ENCODE measurements around the gene SLC35A2.
"Not testable (repeated sequence)": the region's sequence is repeated elsewhere in the genome, so short reads cannot be mapped to it uniquely, and the experiment has no call there.

The SLC35A2 gene

DNA sequence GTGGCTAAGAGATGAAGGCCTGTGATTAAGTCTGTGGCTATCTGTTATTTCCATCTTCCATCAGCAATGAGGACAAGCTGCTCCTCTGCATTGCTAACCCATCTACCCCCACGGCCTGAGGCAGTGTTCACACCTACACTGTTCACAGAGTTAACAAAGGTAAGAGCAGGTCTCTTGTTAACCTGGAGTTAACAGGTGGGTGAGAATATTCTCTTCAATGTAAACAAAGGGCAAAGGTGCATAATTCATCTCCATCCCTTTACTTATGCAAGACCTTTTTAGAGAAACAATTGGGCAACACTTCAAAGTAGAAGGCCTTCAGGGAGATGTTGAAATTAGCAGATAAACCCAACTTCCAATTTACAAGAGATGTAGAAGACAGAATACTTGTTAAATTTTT lies 2.8 kb downstream of the SLC35A2 start:
- no peak overlapping the region for H3K27ac ChIP-seq

DNA sequence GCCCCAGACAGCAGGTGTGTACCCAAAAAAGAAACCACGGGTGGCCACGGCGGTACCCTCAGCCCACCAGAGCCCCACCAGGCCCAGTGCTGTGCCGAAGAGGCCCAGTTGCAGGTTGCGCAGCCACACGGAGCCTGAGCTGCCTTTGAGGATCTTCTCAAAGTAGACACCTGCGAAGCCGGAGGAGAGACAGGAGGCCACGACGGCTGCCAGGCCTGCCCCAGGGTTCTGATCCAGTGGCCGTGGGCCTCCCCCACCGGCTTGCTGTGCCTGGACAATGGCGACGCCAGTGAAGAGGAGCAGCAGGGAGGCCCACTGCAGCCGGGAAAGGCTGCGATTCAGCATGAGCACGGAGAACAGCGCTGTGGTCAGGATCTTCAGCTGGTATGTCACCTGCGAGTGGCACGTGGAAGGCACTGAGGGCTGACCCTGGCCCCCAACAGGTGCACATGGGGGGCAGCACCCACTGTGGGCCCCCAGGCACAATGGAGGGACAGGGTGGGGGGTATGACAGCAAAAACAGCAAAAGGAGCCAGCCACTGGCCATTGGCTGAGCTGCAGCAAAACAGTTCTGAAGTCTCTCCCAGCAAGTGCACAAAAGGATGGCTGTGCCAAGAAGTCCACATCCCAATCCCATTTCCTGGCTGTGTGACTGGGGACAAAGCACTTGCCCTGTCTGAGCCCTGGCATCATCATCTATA lies 6.2 kb downstream of the SLC35A2 start:
- Histone ChIP-seq H3K4me3 (no peak overlapping the region), H3K27ac (no peak overlapping the region)

More for the DNA sequence above, 2.8 kb downstream of the SLC35A2 start:
- H3K4me3 ChIP-seq: no peak overlapping the region

DNA sequence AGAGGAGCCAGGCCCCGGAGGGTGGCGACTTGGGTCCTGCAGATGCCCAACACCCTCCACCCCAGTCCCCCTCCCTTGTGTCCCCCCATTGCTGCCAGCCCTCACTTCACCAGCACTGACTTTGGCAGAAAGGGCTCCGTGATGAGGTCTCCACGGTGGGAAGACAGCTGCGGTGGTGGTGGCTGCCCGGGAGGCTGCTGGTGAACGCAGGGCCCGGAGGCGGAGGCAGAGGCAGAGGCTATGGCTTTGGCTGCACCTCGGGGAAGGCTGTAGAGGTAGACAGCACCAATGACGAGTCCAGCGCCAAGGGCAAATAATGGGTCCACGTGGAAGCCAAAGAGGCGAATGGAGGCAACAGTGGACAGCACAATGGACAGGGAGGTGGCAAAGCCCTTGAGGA lies 6.8 kb downstream of the SLC35A2 start:
- Histone ChIP-seq H3K27ac (no peak overlapping the region), H3K4me3 (no peak overlapping the region)

DNA sequence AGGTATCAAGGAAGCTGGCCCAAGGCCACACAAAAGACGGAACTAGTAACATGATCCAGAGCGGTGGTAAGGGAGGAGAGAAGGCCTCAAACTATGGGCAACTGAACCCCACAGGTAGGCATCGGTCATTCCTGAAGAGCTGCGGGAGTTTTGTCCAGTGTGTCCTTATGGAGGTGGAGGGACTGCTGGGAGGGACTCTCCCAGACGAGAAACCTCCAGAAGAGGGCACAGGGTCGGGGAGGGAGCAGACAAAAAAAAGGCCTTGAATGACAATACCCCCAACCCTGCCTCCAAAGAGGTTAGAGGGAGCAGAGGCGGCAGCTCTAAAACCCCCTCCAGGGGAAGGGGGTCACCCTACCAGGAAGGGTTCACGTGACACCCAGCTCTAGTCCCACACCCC lies 7.3 kb downstream of the SLC35A2 start:
- Histone ChIP-seq H3K4me3 (no peak overlapping the region), H3K27ac (no peak overlapping the region)

DNA sequence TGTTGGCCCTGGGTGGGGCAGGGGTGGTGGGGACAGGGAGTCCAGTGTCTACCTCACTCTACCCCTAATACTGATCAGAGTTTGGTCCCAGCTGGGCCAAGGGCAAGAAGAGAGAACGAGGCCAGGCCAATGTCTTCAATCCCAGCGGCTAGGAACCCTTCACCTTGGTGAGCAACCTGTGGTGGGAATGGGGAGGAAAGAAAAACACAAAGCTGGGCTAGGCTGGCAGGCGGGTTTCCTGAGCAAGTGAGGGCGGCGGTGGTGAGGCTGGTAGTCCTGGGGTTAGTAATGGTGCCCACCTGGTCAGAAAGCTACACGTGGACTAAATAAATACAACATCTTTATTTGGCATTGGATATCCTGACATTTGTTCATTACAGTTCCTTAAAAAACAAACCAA lies 8.2 kb downstream of the SLC35A2 start:
- no peak overlapping the region for H3K27ac ChIP-seq

DNA sequence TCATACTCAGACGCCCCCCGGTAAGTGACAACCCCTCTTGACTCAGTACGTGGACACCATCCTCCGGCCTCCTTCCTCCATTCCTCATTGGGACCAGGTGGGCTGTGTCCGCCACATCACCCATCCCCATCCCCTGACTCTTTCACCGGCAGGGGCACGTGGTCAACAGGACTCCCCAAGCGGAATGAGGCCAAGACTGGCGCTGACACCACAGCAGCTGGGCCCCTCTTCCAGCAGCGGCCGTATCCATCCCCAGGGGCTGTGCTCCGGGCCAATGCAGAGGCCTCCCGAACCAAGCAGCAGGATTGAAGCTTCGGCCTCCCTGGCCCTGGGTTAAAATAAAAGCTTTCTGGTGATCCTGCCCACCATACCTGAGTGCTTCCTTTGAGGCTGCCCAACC lies 8.7 kb downstream of the SLC35A2 start:
- Histone ChIP-seq H3K27ac (no peak overlapping the region), H3K4me3 (no peak overlapping the region)

More for the DNA sequence above, 8.2 kb downstream of the SLC35A2 start:
- no peak overlapping the region for H3K4me3 ChIP-seq

DNA sequence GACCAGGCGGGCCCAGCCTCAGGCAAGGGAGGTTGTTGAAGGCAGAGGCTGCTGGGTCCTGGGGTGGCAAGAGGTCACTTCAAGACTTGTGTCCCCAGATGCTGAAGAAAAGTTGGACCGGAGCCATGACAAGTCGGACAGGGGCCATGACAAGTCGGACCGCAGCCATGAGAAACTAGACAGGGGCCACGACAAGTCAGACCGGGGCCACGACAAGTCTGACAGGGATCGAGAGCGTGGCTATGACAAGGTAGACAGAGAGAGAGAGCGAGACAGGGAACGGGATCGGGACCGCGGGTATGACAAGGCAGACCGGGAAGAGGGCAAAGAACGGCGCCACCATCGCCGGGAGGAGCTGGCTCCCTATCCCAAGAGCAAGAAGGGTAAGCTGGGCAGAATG lies 9.3 kb downstream of the SLC35A2 start:
- H3K27ac ChIP-seq: no peak overlapping the region

DNA sequence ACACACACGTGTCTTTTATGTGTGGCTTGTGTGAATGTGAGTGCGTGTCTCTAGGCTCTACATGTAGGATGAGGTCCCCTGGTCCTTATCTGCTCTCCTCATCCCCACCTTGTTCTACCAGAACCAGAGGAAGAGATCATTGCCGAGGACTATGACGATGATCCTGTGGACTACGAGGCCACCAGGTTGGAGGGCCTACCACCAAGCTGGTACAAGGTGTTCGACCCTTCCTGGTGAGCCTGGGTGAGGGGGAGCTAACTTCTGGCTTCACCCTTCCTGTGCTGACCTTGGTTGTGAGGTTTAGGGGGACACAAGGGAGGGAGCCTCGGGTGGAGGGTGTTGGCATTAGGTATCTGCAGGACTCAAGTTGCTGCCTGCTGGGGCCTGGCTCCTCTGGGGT lies 10.4 kb downstream of the SLC35A2 start:
- Histone ChIP-seq H3K27ac (no peak overlapping the region), H3K4me3 (no peak overlapping the region)

More for the DNA sequence above, 9.3 kb downstream of the SLC35A2 start:
- H3K4me3 ChIP-seq: no peak overlapping the region

DNA sequence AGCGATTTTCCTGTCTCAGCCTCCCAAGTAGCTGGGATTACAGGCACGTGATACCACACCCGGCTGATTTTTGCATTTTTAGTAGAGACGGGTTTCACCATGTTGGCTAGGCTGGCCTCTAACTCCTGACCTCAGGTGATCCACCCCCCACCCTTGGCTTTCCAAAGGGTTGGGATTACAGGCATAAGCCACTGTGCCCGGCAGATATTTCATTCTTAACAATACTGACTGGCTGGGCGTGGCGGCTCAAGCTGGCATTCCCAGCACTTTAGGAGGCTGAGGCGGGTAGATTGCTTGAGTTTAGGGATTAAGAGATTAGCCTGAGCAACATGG lies 12.4 kb downstream of the SLC35A2 start:
- Histone ChIP-seq H3K4me3 (no peak overlapping the region), H3K27ac (no peak overlapping the region)

DNA sequence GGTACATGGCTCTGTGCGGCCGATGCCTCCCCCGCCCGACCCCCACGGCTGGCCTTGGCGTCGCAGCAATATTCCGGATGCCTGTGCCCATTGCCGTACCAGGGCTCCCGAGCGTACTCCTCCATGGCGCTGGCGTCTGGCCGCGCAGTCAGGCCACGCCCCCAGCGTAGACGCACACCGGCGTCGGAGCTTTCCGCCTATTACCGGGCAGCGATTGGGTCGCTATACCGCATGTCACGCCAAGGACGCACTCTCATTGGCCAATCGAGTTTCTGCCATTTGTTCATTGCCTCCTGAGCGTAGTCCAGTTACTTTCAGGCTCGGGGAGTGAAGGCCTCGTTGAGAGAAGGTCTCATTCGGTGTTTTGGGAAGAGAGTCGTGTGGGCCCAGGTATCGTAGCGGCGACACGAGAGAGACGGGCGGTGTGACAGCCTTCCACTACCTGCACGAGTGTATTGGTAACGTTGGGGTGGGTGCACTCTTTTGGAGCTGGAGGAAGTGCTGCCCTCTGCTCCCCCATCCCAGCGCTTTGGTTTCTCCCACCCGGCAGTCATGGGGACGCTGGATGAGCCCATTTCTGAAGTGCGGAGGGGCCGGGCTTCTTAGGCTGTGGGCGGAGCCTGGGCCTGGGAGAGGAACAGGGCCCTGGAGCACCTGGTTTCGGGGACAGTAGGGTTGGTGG lies 13.7 kb downstream of the SLC35A2 start, which contains the start of the genes PQBP1 and TIMM17B:
TSS of gene PQBP1 (plus strand) at position 306 of the 682 bp plus-strand sequence. CDS start 580 bp downstream, outside the sequence.
TSS of gene TIMM17B (minus strand) at position 144 of the 682 bp plus-strand sequence. CDS start at position 125, 19 bp downstream.
- Histone ChIP-seq H3K27ac (peak within 1 kb of the TSS; percentile 72 to 95 (median 89)), H3K4me3 (peak within 1 kb of the TSS; percentile 58 to 71 (median 61))

DNA sequence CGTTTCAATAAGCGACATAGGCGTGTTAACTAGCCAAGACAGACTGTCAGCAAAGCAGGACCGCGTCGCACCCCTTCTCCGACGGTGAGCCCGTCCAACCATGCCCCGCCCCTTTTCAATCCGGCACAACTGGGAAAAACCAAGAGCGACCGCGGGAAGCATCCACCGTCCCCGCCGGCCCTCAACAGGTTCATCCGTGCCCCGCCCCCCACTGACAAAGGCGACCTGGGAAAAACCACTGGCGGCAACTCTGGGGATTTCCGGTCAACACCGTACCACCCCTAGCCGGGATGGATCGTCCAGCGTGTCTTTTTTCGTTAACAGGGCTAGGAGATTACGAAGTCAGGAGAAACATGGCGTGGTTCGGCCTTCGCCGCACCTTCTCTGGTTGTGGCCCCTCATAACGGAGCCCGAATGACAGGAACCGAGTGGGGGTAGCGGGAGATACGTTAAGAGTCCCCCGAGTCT lies 14.3 kb downstream of the SLC35A2 start:
- H3K27ac ChIP-seq: peak overlapping the region; percentile 72 to 95 (median 89)
- peak overlapping the region; percentile 58 to 71 (median 61) for H3K4me3 ChIP-seq

DNA sequence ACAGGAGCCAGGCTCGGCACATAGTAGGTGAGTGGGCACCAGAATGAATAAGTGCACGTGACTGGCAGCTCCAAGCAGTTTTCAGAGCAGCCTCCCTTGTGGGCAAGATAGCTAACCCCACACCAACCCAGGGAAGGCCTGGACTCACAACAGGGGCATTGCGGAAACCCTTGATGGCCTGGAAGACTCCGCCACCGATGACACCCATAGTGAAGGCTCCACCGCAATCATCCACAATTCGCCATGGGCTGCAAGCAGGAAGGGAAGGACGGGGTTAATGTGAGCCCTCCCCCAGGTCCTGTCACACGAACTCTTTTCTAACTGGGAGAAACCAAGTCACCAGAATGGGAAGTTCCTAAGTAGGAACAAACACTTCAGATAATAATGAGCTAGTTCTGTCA lies 14.8 kb downstream of the SLC35A2 start:
- Histone ChIP-seq H3K4me3 (peak overlapping the region; percentile 58 to 71 (median 61)), H3K27ac (peak overlapping the region in 18 of 21 experiments; percentile 80 to 95 (median 90))

DNA sequence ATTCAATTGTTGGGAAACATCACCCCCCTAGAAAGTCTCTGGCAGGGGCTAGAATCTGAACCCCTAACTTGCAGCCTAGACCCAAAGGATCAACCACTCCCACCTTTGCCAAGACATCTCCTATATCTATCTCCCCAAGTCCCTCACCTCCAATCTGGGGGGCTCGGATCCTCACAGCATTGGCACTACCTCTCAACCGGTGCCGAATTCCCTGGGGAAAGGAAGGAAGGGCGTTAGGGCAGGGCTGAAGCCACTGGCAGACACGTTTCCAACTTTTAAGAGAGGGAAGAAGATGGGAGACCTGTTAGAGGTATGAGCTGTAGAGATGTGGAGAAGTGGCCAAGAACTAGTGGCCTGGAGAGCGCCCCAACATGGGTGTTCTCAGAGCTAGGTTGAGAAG lies 16.6 kb downstream of the SLC35A2 start:
- Histone ChIP-seq H3K4me3 (no peak overlapping the region), H3K27ac (no peak overlapping the region)

DNA sequence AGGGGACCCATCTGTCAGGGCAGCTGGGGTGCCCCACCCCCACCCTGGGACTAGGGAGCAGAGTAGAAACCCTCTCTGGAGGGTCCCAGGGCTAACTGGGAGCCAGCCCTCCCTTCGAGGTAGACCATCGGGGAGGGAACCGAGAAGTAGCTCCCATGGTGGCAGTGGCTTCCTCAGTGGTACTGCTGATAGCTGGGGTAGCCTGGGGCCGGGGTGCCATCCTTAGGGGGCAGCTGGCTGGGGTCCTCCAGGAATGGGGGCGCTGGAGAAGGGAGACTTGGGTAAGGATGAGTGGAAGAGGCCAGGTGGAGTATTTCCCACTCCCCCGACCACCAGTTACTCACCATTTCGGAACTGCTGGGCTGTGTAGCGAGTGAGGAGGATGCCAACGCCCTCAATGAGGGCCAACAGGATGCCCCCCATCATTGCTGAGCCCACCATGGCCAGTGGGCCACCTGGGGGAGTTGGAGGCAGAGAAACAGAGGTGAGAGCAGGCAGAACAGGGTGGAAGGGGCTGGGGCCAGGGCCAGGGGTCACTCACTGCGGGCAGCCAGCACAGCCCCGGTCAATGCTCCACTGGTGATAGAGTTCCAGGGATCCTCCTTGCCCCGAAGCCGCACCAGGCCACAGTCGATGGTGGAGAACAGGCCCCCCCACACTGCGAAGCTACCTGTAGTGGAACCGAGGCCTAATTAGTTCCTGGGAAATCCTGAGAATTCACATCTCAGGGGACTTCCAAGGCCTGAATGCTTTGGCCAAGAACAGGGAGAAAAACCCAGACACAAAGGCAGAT lies 17.7 kb downstream of the SLC35A2 start:
- no peak overlapping the region for H3K4me3 ChIP-seq
- no peak overlapping the region for H3K27ac ChIP-seq

DNA sequence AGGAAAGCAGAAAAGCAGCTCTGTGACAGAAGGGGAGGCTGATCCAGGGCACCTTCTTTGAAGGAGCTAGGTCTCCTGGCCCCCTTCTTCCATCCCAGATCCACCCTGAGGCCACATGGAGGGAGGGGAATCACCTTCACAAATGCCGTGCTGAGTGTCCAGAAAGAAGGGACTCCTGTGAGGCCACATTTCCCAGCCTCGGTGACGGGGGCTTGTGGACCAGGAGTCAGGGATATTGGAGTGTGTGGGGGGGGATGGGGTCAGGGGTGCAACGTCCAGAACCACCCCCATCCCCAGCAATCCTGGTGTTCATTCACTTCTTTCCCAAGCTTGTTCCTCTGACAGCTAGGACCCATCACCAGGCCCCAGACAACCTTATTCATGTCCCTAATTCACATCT lies 18.6 kb downstream of the SLC35A2 start:
- H3K27ac ChIP-seq: no peak overlapping the region
- no peak overlapping the region for H3K4me3 ChIP-seq

DNA sequence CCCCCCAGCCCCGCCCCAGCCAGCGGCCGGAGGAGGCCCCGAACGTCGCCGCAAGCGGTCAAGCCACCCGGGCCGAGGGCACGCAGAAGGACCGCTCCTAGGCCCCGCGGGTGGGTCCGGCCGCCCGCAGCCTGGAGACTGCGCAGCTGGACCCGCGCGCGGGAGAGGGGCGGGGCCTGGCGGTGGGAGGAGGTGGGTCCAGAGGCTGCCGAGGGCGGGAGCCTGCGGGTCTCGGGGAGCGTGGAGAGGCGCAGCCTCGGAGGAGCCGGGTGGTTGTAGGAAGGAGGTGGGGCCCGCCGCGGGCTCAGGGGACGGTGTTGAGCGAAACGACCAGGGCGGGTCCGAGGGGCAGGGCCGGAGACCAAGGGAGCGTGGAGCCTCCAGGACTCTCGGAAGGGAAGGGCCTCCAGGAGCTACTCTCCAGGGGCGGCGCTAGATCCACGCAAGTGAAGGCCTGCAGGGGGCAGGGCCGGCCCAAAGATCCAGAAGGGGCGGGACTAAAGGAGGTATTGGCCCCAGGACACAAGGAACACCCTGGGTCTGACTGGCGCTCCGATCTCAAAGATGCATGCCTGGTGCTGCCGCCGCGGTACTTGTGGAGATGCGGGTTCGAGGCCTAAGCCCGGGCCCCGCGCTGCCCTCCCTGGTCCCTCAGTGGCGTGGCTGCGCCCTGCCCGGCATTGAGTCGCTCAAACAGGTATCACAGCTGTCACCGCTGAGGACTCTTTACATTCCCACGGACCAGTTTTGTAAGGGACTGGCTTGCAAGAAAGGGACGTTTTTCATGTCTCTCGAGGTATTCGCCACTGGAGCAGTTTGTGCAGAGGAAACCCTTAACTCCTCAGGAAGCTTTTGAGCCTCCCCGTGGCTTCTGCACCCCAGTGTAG lies 19.8 kb downstream of the SLC35A2 start:
- Histone ChIP-seq H3K27ac (peak overlapping the region in 17 of 21 experiments; percentile 18 to 86 (median 71)), H3K4me3 (peak overlapping the region; percentile 46 to 64 (median 51))

DNA sequence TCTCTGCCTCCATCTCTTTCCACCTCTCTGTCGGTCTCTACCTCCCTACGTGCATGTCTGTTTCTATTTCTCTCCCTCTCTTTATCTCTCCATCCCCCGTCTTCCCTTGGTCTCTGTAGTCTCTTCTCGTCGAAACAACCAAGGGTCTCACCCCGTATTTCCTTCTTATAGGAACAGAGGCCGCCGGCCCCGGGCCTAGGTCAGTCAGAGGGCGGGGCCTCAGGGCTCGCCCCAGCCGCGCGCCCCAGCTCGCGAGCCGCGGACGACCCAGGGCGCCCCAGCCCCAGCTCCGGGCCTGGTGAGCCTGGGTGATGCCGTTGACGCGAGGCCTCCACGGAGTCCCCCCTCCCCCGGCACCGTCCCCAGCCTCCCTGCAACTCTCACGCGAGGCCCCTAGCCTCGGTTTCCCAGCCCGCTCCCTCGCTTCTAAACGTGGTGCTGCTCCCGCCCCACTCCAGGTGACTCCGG lies 20.5 kb downstream of the SLC35A2 start:
- peak overlapping the region in 17 of 21 experiments; percentile 18 to 86 (median 71) for H3K27ac ChIP-seq
- peak overlapping the region; percentile 46 to 64 (median 51) for H3K4me3 ChIP-seq

DNA sequence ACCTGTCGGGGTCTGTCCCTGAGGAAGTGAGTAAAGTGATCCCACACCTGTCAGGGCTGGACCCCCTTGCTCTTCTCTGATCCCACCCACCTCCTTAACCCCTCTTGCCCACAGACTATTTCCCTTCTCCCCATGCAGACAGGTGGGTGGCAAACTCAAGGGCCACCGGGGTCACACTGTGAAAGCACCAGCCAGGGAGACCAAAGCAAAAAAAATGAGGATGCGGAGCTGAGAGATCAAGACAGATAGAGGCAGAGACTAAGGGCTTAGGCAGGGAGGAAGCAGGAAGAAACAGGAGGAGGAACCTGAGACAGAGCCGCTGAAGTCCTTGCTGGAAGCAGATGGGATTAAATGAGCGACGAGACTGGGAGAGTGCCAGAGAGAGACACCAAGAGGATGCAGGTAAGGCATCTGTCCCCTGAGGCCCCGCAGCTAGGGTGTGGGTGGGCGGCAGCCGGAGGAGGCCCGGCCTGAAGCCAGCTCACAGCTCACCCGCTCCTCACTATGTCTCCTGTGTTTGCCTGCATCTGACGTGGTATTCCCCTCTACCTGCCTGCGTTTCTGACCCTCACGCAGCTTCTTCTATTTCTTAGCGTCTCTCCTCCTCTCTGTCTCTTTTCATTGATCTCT lies 21.0 kb downstream of the SLC35A2 start:
- peak overlapping the region in 6 of 7 experiments; percentile 46 to 64 (median 50) for H3K4me3 ChIP-seq
- peak overlapping the region in 7 of 21 experiments; percentile 6 to 86 (median 75) for H3K27ac ChIP-seq

DNA sequence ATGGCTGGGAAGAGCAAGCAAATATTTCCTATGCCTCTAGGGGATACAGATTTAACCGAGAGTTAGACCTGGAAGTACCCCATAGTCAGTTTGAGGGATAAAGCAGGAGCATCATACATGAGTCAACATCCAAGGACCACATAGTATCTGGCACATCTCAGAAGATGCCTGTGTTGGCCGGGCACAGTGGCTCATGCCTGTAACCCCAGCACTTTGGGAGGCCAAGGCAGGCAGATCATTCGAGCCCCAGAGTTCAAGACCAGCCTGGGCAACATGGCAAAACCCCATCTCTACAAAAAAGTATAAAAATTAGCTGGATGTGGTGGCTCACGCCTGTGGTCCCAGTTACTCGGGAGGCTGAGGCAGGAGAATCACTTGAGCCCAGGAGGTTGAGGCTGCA lies 24.9 kb downstream of the SLC35A2 start:
- not testable (repeated sequence) for H3K4me3 ChIP-seq, H3K27ac ChIP-seq

All from skin epidermis (tissue), 12 donors.